Endothelial cell of hepatic sinusoid (primary cell): Measurements from ENCODE around the gene ZBTB16.

Source experiments
- in situ Hi-C: cut with HindIII; loops from 2 replicates; pipeline ENCODE4 v1.10.0; 2017; ENCODE audit warnings: low sequenced_read_pairs

The ZBTB16 gene

DNA sequence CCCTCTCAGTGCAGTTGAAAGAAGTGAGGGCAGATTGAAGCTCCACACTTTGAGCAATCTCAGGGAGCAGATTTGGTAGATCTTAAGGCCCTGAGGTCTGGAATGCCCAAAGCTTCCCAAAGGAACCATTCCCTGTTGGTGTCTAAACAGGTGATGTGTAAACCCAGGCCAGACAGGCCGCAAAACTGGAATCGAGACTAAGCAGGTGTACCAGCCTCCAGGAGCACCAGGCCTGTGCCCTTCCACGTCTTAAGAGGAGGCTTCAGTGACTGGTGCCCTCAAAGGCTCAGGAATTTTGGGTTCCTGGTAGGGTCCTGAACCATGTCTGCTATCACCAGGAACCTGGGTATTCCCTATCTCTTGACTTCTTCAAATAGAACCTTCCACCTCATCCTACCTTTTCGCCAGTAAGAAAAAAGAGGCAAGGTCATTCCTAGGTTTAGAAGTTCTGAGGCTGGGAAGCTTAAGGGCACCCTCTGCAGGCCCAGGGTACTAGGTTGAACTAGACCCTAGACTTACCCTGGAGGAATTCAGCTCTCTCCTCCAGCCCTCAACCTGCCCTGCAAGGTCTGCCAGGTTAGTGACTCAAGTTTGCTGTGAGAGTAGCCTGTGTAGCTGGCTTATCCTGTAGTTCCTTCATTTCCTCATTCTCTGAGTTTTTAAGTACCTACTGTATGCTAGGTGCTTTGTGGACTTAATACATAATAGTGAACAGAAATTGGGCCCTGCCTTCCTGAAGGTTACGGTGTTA is 136.6 kb downstream of the ZBTB16 start:
- in situ Hi-C loops = no loop called here

DNA sequence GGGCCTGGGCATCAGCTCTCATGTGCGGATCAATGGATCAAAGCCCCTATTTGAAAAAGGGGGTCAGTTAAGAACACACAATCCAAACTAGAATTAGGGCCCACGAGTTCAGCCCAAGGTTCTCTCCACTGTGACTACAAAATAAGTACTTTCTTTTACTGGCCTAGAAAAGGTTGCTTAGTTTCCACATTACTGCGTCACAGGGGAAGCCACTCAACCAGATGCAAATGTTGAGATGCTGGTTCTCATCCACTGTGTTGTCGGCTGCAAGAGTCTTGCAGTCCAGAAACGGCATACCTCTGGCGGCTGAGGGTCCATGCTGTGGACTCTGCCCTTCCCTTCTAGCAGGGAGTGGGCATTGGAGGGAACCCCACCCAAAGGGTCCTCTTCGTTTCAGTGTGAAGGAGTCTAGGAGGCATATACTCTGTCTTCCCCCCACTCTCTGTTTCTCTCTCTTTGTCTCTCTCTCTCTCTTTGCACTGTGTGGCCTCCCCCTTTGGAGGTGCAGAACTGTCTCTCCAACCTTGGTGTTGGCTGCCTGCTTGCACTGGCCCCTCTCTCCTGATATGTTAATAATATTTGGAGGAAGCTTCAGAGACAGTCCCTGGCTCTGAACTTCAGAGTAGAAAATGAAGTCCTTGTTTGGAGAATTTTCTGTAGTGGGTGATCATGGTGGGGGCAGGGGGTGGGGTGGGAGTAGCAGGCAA is 137.6 kb downstream of the ZBTB16 start:
- in situ Hi-C loops = no loop called here

DNA sequence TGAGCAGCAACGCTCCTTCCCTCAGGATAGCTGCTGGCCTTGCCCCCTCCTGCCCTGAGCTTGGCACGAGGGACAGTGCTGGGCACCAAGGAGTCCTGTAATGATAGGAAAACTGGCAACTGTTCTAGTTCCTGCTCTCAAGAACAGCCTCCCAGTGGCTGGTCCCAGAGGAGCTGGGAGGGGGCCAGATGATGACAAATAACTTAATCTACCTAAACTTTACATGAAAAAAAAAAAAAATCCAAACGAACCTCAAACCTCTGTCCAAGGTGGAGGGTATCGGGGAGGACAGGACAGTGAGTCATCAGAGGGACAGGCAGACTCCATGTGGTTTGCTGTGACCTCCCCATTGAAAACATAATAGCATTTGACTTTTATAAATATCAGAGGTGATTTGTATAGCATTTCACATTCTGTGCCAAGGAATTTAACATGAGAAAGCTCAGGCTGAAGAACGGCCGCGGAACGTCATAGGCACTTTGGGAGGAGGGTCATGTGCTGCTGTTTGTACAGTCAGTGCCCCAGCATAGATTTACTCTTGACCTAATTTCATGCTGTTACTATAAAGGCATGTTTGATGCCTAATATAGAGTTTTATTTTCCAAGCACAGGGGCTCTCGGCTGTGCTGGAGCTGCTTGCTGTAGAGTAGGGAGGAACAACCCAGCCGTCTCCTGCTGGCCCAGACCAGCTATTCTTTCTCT is 138.4 kb downstream of the ZBTB16 start:
- in situ Hi-C loops = no loop called here

DNA sequence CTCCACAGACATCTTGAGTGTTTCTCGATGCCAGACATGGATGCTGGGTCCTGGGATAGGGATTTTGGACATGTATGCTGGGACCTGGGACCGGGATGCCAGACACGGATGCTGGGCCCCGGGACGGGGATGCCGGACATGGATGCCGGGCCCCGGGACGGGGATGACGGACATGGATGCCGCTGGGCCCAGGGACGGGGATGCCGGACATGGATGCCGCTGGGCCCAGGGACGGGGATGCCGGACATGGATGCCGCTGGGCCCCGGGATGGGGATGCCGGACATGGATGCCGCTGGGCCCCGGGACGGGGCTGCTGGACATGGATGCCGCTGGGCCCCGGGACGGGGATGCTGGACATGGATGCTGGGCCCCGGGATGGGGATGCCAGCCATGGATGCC is 139.5 kb downstream of the ZBTB16 start:
- in situ Hi-C loops = no loop called here

DNA sequence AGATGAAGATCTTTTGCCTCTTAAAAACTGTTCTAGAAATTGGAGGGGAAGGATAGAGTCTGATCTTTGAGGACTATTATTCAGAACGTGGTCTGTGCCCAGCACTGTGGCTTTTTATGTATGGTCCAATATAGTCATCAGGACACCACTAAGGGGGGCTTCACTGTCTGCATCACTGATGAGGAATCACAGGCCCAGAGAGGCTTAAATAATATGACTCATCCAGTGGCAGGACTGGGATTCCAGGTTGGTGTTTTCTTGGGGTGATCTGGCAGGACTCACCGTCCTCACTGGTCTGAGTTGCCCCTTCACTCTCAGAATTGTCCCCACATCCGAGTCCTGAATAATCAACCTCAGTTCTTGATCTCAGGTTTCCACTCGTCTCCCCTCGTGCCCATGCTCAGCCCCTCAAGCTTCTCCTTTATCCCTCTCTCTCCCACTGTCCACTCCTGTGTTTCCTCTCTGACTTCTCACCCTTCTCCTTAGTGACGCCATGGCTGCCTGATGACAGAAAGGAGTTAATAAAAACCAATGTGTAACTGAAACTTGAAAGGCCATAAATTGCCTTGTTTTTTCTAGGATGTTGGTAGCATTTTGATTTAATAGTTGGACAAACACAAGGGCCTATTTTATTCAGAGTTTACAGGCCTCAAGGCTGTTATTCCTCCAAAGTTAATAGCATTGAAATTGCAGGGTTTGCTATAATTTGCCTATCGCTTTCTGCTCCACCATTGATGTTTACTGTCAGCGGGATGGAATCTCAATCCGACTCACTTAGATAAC is 141.0 kb downstream of the ZBTB16 start:
- in situ Hi-C loops = loop anchor here (5.0 kb wide), 1 partner anchor 68 kb away; no protein-coding TSS in a partner anchor

DNA sequence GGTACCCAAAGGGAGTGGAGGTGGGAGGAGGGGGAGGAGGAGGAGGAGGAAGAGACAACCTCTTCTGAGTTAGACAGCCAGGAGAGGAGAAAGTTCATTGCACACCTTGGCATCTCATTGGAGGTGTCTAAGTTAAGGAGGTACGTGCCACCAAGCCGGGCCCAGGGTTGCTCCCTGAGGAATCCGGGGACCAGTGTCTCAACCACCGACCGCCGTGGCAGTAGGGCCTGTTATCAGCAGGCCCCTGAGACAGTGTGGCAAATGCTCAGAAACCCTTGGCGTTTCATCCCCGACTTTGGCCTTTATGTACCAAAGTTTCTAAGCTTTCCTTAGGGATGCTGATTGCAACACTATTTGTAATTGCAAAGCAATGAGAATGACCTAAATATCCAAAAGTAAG is 141.7 kb downstream of the ZBTB16 start:
- in situ Hi-C loops = loop anchor here (5.0 kb wide), 1 partner anchor 69 kb away; no protein-coding TSS in a partner anchor

DNA sequence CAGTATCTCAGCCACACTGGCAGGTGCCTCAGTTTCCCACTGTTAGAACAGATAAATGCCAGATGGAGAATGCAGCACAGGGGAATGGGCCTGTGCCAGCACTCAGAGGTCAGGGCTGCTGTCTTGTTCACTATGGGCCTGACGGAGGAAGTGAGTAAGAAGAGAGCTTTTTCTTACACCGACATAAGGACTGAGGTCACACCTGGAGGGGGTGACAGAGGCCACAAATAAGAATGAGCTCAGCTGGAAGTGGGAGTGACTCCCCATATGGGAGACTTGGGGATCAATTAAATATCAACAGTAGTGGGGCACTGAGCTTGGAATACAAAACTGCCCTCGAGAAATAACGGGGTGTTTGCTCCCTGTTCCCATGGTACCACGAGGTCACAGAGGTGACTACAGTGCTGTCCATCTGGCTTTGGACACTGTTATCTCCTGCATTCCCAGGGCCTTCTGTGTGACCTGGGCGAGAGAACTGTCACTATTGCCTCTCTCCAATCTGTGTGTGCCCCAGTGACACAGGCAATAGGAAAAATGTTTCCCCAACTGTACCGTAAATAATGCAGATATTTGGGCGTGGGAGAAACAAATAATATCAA is 142.6 kb downstream of the ZBTB16 start:
- in situ Hi-C loops = loop anchor here (5.0 kb wide), 1 partner anchor 70 kb away; no protein-coding TSS in a partner anchor

DNA sequence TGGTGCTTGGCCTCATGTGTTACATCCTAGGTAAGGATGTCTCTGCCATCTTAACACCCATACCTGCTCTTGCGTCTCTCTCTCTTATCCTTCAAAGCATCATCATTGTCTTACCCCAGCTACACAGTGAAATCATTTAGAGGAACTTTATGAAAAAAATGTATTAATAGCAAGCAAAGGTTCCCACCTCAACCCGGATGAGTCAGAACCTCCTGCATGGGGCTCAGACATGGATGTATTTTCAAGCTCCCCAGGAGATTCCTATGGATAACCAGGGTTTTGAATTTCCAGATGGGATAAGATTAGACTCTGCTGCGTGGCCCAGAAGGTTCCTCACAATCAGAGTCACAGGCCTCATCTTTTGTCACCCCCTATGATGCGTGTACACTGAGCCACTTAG is 147.6 kb downstream of the ZBTB16 start:
- in situ Hi-C loops = no loop called here

DNA sequence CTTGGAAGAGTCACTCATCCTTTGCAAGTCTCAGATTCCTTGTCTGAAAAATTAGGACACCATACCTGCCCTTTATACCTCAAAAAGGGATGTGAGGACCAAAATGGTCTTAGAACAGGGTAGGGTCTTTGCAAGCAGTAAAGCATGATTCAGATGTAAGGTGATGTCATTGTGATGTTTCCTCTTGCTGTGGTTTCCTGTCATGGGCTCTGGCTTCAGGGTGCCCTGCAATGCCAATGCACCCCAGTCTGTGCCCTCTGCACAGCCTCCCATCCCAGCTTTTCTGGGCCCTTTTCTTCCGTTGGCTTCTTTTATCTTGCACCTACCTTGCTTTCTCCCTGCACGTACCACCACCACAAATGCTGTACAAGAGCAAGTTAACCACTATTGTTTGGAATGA is 148.9 kb downstream of the ZBTB16 start:
- in situ Hi-C loops = no loop called here

DNA sequence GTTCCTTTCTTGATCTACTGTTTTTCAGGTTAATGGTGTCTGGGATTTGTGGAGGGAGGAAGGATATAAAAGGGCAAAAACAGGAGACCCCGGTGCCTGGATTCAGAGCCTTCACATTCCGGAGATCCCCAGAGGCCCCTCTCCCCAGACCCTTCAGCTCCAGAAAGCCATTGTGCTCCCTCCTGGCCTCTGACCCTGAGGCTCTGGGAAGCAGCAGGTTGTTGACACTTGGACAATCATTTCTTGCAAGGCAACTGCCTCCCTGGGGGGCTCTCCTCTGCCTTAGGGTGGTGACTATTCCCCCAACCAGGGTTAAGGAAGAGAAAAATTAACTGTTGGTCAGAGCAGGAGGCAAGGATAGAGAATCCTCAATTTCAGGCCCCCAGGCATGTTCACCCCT is 149.8 kb downstream of the ZBTB16 start:
- in situ Hi-C loops = no loop called here

DNA sequence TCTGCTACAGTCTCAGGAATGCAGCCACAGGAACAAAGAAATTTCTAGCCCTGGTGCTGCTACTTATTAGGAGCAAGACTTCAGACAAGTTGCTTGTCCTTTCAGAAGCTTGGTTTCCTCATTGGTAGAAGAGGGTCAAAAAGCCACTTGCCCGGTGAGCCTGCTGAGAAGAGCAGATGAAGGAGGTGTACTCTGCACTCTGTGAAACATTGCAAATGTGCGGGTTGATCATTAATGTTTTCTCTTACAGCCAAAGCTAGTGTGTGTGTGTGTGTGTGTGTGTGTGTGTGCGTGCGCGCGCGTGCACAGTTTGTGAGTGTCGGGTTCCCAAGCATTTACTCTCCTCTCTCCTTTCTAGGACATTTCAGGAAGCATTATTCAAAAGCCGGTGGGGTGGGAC is 150.4 kb downstream of the ZBTB16 start:
- in situ Hi-C loops = no loop called here

DNA sequence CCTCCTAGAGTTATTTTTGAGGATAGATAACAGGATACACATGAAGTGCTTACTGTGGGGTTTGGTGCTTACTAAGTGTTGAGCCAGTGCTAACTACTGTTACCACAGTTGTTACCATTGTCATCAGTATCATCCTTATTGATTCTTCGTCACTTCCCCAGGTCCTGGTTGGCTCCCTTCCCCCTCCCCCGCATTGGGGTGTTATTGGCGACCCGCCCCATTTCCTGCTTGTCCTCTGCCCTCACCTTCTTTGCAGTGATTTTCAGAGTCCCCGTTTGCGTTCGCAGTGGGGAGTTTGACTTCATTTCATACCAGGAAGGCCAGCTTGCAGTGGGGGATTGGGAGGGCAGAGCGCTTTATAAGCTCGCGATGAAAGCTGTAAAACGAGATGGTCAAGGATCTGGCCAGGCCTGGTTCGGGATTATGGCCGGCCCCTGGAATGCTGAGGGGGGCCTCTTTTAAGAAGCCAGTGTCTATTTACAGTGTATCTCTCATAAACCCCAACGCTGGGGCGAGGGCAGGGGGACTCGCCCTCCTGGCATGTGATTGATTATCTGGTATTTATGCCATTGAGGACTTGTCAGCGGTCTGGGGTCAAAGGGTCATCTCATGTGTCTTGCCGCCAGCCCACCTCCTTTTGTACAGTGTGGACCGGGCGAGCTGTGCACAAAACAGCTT is 152.1 kb downstream of the ZBTB16 start:
- in situ Hi-C loops = no loop called here

DNA sequence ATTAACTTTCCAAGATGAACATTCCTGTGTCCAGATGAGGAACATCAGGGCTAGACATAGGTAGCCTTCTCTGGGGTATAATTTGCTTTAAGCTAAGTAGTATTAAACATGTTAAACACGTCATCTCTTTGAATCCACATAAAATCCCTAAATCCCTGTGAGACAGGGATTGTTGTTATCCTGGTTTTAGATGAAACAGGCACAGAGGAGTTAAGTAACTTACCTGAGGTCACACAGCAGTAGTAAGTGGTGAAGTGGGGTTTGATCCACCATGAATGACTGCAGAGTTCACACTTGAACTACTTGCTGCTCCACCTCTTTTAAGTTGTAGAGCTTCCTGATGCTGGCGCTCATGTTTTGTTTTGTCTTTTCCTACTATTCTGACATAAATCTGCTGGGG is 154.1 kb downstream of the ZBTB16 start:
- in situ Hi-C loops = no loop called here

DNA sequence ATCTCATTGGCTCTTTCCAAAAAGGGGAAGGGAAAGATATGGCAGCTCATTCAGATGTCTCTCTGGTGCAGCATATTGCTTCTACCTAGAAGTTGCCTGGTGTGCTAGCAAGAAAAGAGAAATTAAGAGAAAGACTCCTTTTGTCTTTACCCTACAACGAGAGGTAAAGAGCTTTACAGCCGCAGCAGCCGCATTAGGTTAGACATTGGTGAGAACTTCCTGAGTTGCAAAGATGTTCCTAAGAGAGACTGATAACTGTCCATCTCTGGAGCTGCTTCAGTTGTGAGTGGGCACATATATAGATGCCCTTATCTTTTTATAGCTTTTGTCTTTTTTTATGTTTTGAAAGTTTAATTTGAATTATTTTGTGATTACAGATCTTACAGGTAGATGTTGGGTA is 155.9 kb downstream of the ZBTB16 start:
- in situ Hi-C loops = no loop called here

DNA sequence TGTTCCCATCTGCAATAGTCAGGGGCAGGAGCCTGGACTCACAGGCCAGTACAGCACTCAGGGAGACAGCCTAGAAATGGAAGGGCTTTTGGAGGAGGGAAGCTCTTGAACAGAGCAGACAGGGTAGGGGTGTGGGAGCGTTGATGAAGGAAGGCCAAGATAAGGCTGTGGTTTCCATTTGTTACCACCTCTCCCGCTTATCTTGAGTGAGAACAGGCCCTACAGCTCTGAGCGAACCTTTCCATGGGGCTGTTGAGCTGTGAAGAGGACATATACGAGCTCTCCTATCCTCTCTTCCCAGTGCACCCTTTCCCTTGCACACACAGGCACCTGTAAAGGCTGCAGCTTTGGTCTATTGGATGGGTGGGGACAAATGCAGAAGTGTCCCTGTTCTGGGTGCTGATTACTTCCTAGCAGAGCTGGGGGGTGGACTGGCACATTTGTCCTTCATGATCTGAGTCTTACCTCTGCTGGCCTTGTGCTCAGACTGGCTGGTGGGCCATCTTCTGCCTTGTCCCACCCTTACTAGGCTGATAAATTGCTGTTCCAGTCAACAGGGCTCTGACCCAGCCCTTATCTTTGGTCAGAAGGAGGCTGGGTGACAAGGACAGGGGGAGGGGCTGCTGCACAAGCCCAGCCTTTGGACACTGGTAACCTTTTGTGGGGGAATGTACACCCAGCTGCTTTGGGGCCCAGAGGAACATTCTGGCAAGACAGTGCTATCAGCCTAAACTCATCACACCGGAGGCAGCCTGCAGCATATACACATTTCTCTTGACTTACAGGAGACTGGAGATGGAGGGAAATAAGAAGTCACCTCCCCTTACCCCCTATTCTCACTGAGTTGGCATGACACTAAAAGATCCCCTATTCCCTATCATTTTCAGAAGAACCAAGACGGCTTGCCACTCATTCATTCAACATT is 156.6 kb downstream of the ZBTB16 start:
- in situ Hi-C loops = no loop called here

DNA sequence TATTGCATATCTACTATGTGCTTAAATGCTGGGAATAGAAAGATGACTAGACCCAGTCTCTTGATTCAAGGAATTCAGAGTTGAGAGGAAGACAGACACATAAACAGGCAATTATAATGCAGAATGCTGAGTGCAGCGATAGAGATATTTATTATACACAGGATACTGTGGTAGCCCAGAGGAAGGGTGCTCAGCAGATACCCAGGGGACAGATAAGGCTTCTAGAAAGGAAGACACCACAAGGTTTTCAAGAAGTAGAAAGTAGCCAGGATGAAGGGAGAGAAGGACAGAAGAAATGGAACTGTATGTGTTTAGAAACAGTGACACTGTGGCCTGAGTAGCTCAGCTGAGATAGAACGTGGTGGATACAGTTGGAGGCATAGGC is 157.3 kb downstream of the ZBTB16 start:
- in situ Hi-C loops = no loop called here

DNA sequence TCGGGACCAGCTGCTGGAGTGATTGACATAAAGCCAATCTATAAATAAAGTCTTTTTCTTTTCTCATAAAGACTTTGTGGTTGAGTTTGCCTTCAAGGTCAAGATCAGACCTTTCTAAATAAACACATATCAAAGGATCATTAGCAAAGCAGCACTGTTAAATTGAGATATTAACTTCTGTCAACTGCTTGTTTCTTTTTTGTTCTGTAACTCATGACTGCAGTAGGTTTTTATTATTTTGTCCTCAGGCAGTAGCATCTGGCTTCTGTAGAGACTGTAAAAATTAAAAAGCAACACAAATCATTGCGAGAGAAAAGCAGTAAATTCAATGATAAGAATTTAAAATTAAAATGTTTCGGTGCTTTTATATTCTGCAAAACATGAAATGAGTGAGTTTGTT is 159.0 kb downstream of the ZBTB16 start:
- in situ Hi-C loops = no loop called here

DNA sequence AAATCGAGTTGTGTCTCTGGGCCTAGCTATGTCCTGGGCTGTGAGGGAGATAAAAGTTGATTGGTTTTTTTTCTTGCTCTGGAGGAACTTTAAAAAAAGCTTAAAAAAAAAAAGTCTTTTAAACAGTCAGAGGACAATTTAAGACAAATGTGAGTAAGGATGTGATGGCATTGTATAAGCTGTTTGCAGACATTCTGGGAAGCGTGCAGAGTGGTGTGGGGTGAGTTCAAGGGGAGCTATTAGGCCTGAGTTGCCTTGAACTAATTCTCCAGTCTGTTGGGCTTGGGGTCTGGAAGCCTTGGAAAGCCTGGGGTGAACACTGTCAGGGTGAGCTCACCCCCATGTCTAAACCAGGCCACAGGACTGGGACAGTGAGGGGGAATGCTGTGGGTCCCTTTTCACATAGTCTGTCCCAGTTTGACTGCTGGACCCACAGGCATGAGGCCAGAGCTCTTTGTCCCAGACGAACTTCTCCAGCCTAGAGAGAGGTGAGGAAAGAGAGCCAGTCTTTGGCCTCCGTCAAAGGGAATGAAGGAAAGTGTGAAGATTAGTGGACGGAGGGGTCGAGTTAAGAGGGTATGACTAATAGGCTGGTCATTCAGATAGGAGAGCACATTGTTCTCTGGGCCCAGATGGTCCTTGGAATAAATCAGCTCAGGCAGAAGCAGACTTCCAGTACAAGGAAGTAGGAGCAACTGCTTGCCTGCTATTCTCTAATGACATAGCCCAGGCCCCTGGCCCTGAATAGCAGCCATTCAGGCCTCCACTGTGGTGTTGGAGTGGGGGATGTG is 160.2 kb downstream of the ZBTB16 start:
- in situ Hi-C loops = no loop called here
